B cell (primary cell): ENCODE measurements around the gene NELL1. TPM values are rescaled to one million over a fixed set of nuclear protein-coding genes. Genes with fewer than 3 reads are reported as not detected.

Source experiments
- ATAC-seq: fragments of 200-7000 bp; cut with Tn5 transposase; one replicate; pipeline ENCODE4 v1.10.0; 2021; ENCODE audit warnings: low read depth, mild to moderate bottlenecking, moderate number of reproducible peaks, moderate library complexity
- CTCF ChIA-PET: fragments of 350-600 bp; sonication (Branson Sonifier 250); formaldehyde crosslinking; loops from one replicate; lab custom pipeline; 2021; ENCODE audit warnings: antibody characterized with exemption, inconsistent platforms; lab: Charles Lee
- POLR2A ChIA-PET: fragments of 350-600 bp; sonication (Branson Sonifier 250); formaldehyde crosslinking; loops from one replicate; lab custom pipeline; 2021; ENCODE audit warnings: antibody characterized with exemption; lab: Charles Lee
- DNase-seq: peaks from one replicate; pipeline ENCODE4 v3.0.0; 2013
- H2AFZ ChIP-seq: 2 replicates; pipeline ENCODE4 v1.6.1; 2012; ENCODE audit warnings: mild to moderate bottlenecking, low read depth, low read length; ENCODE audit not compliant: insufficient read depth, poor library complexity, severe bottlenecking
- H3K27ac ChIP-seq, 2 donors: 1 replicate in 1 of 2; 2 replicates in 1 of 2; pipeline ENCODE4 v1.5.1; 2012 to 2013; ENCODE audit warnings: low read length in 2 of 2, mild to moderate bottlenecking in 2 of 2, moderate library complexity in 1 of 2
- H3K27me3 ChIP-seq, 4 experiments: fragments of 200-600 bp in 1 of 4; sonication (generic) in 1 of 4; replicated peaks in 1 of 4; 1 replicate in 2 of 4; 2 replicates in 2 of 4; pipeline versions ENCODE4 v1.6.1 to v1.7.0; 2013 to 2016; ENCODE audit warnings: low read length in 3 of 4, mild to moderate bottlenecking in 2 of 4, mixed read lengths in 1 of 4, moderate library complexity in 1 of 4; ENCODE audit not compliant: insufficient read depth in 4 of 4, control insufficient read depth in 3 of 4; ENCODE audit errors: control extremely low read depth in 1 of 4
- H3K36me3 ChIP-seq, 2 experiments: replicated peaks in 1 of 2; 1 replicate in 1 of 2; 2 replicates in 1 of 2; pipeline versions ENCODE4 v1.6.1 to v1.7.1; 2013; ENCODE audit warnings: low read length in 1 of 2; ENCODE audit not compliant: insufficient read depth in 2 of 2, control insufficient read depth in 1 of 2; ENCODE audit errors: control extremely low read depth in 1 of 2, extremely low read depth in 1 of 2
- H3K4me1 ChIP-seq, 2 donors: fragments of 200-600 bp in 1 of 2; sonication (generic) in 1 of 2; 1 replicate in 1 of 2; 2 replicates in 1 of 2; pipeline versions ENCODE4 v1.5.1 to v1.6.1; 2013 to 2017; ENCODE audit warnings: low read length in 2 of 2; ENCODE audit not compliant: control insufficient read depth in 2 of 2, insufficient read depth in 2 of 2
- H3K4me2 ChIP-seq: replicated peaks from 2 replicates; pipeline ENCODE3; 2012; ENCODE audit warnings: mild to moderate bottlenecking, low read depth, low read length; ENCODE audit not compliant: poor library complexity, severe bottlenecking
- H3K4me3 ChIP-seq, 5 experiments: fragments of 200-600 bp in 1 of 5; sonication (generic) in 1 of 5; 1 replicate in 3 of 5; 2 replicates in 2 of 5; pipeline versions ENCODE4 v1.5.1 to v1.7.0; 2011 to 2016; ENCODE audit warnings: low read length in 4 of 5, mild to moderate bottlenecking in 4 of 5, low read depth in 2 of 5, control low read depth in 1 of 5, moderate library complexity in 1 of 5; ENCODE audit not compliant: insufficient read depth in 1 of 5; ENCODE audit errors: control extremely low read depth in 1 of 5, extremely low read depth in 1 of 5
- H3K79me2 ChIP-seq: fragments of 200-600 bp; sonication (generic); one replicate; pipeline ENCODE4 v1.6.0; 2016; ENCODE audit warnings: low read length; ENCODE audit not compliant: control insufficient read depth, insufficient read depth
- H3K9ac ChIP-seq: fragments of 200-600 bp; sonication (generic); 2 replicates; pipeline ENCODE4 v1.6.1; 2017; ENCODE audit warnings: mild to moderate bottlenecking, low read length, moderate library complexity
- H3K9me3 ChIP-seq, 3 donors: one replicate each; pipeline versions ENCODE4 v1.6.1 to v1.7.1; 2013; ENCODE audit warnings: low read length in 2 of 3; ENCODE audit not compliant: control insufficient read depth in 2 of 3, insufficient read depth in 1 of 3; ENCODE audit errors: control extremely low read depth in 1 of 3
- H4K20me1 ChIP-seq: 2 replicates; pipeline ENCODE4 v1.6.0; 2012; ENCODE audit warnings: mild to moderate bottlenecking, low read length; ENCODE audit not compliant: insufficient read depth, control insufficient read depth, poor library complexity, severe bottlenecking
- H3K27ac Mint-ChIP-seq: one replicate; pipeline ENCODE4 v1.8.0; 2021; ENCODE audit warnings: mixed read lengths
- H3K27me3 Mint-ChIP-seq: one replicate; pipeline ENCODE4 v1.8.0; 2021; ENCODE audit warnings: mixed read lengths
- H3K4me1 Mint-ChIP-seq: one replicate; pipeline ENCODE4 v1.8.0; 2021; ENCODE audit warnings: mixed read lengths
- H3K4me3 Mint-ChIP-seq: one replicate; pipeline ENCODE4 v1.8.0; 2021; ENCODE audit warnings: mixed read lengths
- H3K9me3 Mint-ChIP-seq: one replicate; pipeline ENCODE4 v1.8.0; 2022; ENCODE audit warnings: mixed read lengths; ENCODE audit not compliant: insufficient read depth
- EZH2 ChIP-seq: IDR thresholded peaks from 2 replicates; pipeline ENCODE4 v1.6.1; 2012; ENCODE audit warnings: borderline replicate concordance, low read depth, mild to moderate bottlenecking, moderate library complexity, low read length; ENCODE audit not compliant: insufficient read depth, poor library complexity, severe bottlenecking
- WGBS: methylation state at CpG from one replicate; pipeline ENCODE4 v1.1.5; 2013; ENCODE audit warnings: missing lambda C conversion rate; ENCODE audit not compliant: insufficient coverage; 5-methylcytosine and 5-hydroxymethylcytosine counted together
- intact Hi-C: fragments of 100-400 bp; cut with micrococcal nuclease; formaldehyde crosslinking; loops from one replicate; pipeline ENCODE4 v1.10.0; 2022
- polyA plus RNA-seq: library from polyadenylated mRNA; depleted of rRNA; stranded (reverse); fragments of >200 nt; gene quantifications from 2 replicates; pipeline ENCODE4 v1.2.3, GENCODE V29; 2012
- total RNA-seq, 2 donors: library from RNA; stranded (reverse); fragments of 120-200 nt in 1 of 2; gene quantifications; 1 replicate in 1 of 2; 2 replicates in 1 of 2; pipeline versions ENCODE4 v1.2.3 to v1.2.4, GENCODE V29; 2013 to 2022
- TF ChIP-seq, protein P1 (sequence below): fragments of 200-600 bp; IDR thresholded peaks from one replicate; pipeline ENCODE4 v1.8.0; 2022; ENCODE audit warnings: antibody characterized with exemption, mild to moderate bottlenecking

Gene NELL1
- total and polyA plus RNA-seq, 2 donors (not counting 1 experiment from before 2014, with no cell fraction given) = not detected

GRCh38 chr11:20782775-20783174 is 113.4 kb downstream of the NELL1 start:
- no peak overlapping the region for H3K27ac ChIP-seq
- H3K9ac ChIP-seq = no peak overlapping the region
- H3K27ac Mint-ChIP-seq = no peak overlapping the region
- no peak for TF ChIP-seq EZH2
- TF ChIP-seq, protein P1, sequence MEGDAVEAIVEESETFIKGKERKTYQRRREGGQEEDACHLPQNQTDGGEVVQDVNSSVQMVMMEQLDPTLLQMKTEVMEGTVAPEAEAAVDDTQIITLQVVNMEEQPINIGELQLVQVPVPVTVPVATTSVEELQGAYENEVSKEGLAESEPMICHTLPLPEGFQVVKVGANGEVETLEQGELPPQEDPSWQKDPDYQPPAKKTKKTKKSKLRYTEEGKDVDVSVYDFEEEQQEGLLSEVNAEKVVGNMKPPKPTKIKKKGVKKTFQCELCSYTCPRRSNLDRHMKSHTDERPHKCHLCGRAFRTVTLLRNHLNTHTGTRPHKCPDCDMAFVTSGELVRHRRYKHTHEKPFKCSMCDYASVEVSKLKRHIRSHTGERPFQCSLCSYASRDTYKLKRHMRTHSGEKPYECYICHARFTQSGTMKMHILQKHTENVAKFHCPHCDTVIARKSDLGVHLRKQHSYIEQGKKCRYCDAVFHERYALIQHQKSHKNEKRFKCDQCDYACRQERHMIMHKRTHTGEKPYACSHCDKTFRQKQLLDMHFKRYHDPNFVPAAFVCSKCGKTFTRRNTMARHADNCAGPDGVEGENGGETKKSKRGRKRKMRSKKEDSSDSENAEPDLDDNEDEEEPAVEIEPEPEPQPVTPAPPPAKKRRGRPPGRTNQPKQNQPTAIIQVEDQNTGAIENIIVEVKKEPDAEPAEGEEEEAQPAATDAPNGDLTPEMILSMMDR = no peak
- no peaks in the 10 kb centered on the region for H4K20me1 ChIP-seq
- no peak overlapping the region for H2AFZ ChIP-seq
- H3K4me1 Mint-ChIP-seq = no peaks in the 10 kb centered on the region
- no peak overlapping the region for H3K4me3 ChIP-seq
- H3K4me2 ChIP-seq = no peak overlapping the region
- H3K4me3 Mint-ChIP-seq = no peak overlapping the region
- no peaks in the 10 kb centered on the region for H3K79me2 ChIP-seq
- ChIA-PET POLR2A (no interaction called here), CTCF (no interaction called here)
- DNase-seq (no peak), ATAC-seq (no peak)
- no peaks in the 10 kb centered on the region for H3K27me3 ChIP-seq
- no peaks in the 10 kb centered on the region for H3K4me1 ChIP-seq
- no peaks in the 10 kb centered on the region for H3K27me3 Mint-ChIP-seq
- H3K9me3 Mint-ChIP-seq = no peaks in the 10 kb centered on the region
- intact Hi-C loops = no loop called here
- H3K36me3 ChIP-seq = no peaks in the 10 kb centered on the region
- no peaks in the 10 kb centered on the region for H3K9me3 ChIP-seq
- 80% methylated on average over 2 of the region's 3 CpGs for WGBS

DNA sequence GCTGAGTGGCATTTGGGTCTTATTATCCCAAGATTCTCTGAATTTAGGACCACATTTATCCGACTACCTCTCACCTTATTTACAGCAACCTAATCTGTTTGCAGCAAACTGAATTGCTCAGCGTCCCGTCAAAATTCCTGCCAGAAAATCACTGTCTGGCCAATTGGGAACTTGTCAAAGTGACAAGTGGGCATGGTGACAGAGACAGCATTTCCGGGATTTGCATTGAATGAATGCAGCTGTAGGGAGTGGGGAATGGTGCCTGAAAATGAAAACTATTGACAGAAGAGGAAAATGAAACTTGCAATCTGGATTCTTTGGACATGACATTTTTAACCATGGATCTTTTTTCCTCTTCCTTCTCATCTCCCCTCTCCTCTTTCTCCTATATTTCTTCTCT is 113.8 kb downstream of the NELL1 start:
- intact Hi-C loops = no loop called here
- TF ChIP-seq, protein P1 = no peak
- no peak for TF ChIP-seq EZH2
- POLR2A ChIA-PET = no interaction called here
- Mint-ChIP-seq H3K27ac (no peak overlapping the region), H3K4me1 (no peaks in the 10 kb centered on the region), H3K9me3 (no peaks in the 10 kb centered on the region), H3K27me3 (no peaks in the 10 kb centered on the region), H3K4me3 (no peak overlapping the region)
- Histone ChIP-seq H3K4me3 (no peak overlapping the region), H3K9me3 (no peaks in the 10 kb centered on the region), H3K9ac (no peak overlapping the region), H3K4me1 (no peaks in the 10 kb centered on the region), H3K27me3 (no peaks in the 10 kb centered on the region), H3K79me2 (no peaks in the 10 kb centered on the region), H3K4me2 (no peak overlapping the region), H3K27ac (no peak overlapping the region), H4K20me1 (no peaks in the 10 kb centered on the region), H3K36me3 (no peaks in the 10 kb centered on the region), H2AFZ (no peak overlapping the region)
- ATAC-seq = no peak
- DNase-seq = no peak
- WGBS = 77% methylated on average over 3 of the region's 4 CpGs
- CTCF ChIA-PET = no interaction called here
